ENCODE data around the gene GGA2. TPM values are rescaled to one million over a fixed set of nuclear protein-coding genes. Genes with fewer than 3 reads are reported as not detected.
A peak's percentile ranks its signal among the peaks of the same experiment; 100 is the strongest.

GGA2 gene
- total RNA-seq, 1 experiment from 2014 or later = 92.7 TPM

DNA sequence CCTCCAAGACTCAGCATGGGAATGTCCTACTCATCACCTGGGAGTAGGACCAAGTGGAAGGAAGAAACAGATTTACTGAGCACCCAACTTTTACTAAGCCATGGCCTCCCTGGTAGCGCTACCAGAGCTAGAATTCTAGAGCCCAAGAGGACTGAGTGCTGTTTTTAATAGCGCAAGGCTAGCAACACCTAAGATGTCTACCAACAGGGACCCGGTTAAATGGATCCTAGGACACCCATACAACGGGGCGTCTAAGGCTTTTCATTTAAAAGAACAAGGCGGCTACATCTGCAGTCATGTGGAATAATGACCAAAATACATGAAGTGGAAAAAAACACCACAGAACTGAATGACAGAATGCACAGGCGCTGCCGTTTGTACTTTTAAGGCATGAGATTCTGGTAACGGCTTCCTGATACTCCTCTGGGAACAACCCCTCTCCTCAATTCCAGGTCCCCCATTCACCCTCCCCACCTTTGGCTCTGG is 5.1 kb downstream of the GGA2 start:
- Histone ChIP-seq H3K4me1 (peaks cover 17% of the 10 kb centered on the region), H3K9me3 (no peaks in the 10 kb centered on the region), H3K27me3 (replicated peaks; ENCODE audit: control insufficient read depth, insufficient read depth, low read length) (no peaks in the 10 kb centered on the region), H3K4me3 (ENCODE audit: low read depth, low read length) (no peak overlapping the region), H3K36me3 (ENCODE audit: control insufficient read depth, insufficient read depth, low read length) (peaks cover 1% of the 10 kb centered on the region)
- Mint-ChIP-seq H3K4me3 (ENCODE audit: unreplicated experiment) (no peak overlapping the region), H3K9me3 (ENCODE audit: unreplicated experiment) (peaks cover 6% of the 10 kb centered on the region), H3K27ac (ENCODE audit: unreplicated experiment) (no peak overlapping the region), H3K36me3 (ENCODE audit: insufficient read depth, unreplicated experiment) (peaks cover 49% of the 10 kb centered on the region), H3K4me1 (ENCODE audit: low read depth, unreplicated experiment) (peaks cover 26% of the 10 kb centered on the region), H3K27me3 (ENCODE audit: insufficient read depth, unreplicated experiment) (no peaks in the 10 kb centered on the region)
- ChIA-PET POLR2A (interaction anchor here (1.1 kb wide), 1 partner anchor 8 kb away, joined by 13 read pairs; no protein-coding TSS in a partner anchor), CTCF (interaction anchor here (1.2 kb wide), 1 partner anchor 70 kb away, joined by 3 read pairs; no protein-coding TSS in a partner anchor)
- TF ChIP-seq, protein P1, sequence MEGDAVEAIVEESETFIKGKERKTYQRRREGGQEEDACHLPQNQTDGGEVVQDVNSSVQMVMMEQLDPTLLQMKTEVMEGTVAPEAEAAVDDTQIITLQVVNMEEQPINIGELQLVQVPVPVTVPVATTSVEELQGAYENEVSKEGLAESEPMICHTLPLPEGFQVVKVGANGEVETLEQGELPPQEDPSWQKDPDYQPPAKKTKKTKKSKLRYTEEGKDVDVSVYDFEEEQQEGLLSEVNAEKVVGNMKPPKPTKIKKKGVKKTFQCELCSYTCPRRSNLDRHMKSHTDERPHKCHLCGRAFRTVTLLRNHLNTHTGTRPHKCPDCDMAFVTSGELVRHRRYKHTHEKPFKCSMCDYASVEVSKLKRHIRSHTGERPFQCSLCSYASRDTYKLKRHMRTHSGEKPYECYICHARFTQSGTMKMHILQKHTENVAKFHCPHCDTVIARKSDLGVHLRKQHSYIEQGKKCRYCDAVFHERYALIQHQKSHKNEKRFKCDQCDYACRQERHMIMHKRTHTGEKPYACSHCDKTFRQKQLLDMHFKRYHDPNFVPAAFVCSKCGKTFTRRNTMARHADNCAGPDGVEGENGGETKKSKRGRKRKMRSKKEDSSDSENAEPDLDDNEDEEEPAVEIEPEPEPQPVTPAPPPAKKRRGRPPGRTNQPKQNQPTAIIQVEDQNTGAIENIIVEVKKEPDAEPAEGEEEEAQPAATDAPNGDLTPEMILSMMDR (IDR thresholded peaks at IDR 0.05; ENCODE audit: insufficient read depth in 1 of 2, low read depth in 1 of 2, low read length in 1 of 2, severe bottlenecking in 1 of 2, unreplicated experiment in 1 of 2) = no peak
- intact Hi-C loops (cut with micrococcal nuclease; ENCODE audit: unreplicated experiment) = no loop called here
- no TSS peak for BruUV-seq (replicated peaks)
- no peak for DNase-seq

- H3K4me3 ChIP-seq (ENCODE audit: low read depth, low read length) = no peak overlapping the region
- H3K36me3 Mint-ChIP-seq (ENCODE audit: insufficient read depth, unreplicated experiment) = peaks cover 47% of the 10 kb centered on the region
- no peak overlapping the region for H3K27ac Mint-ChIP-seq (ENCODE audit: unreplicated experiment)
- peaks cover 17% of the 10 kb centered on the region for H3K4me1 ChIP-seq
- TF ChIP-seq, protein P1 (IDR thresholded peaks at IDR 0.05; ENCODE audit: insufficient read depth in 1 of 2, low read depth in 1 of 2, low read length in 1 of 2, severe bottlenecking in 1 of 2, unreplicated experiment in 1 of 2) = peak; percentile 6 to 16
- H3K4me1 Mint-ChIP-seq (ENCODE audit: low read depth, unreplicated experiment) = peaks cover 26% of the 10 kb centered on the region
- no peaks in the 10 kb centered on the region for H3K9me3 ChIP-seq
- BruUV-seq (replicated peaks) = no TSS peak
- intact Hi-C loops (cut with micrococcal nuclease; ENCODE audit: unreplicated experiment) = loop anchor here (5.0 kb wide), 1 partner anchor 53 kb away; the partner anchor contains the start of genes EARS2 and UBFD1
- DNase-seq = peak; percentile 68 to 72
- H3K4me3 Mint-ChIP-seq (ENCODE audit: unreplicated experiment) = no peak overlapping the region
- H3K27me3 ChIP-seq (replicated peaks; ENCODE audit: control insufficient read depth, insufficient read depth, low read length) = no peaks in the 10 kb centered on the region
- peaks cover 6% of the 10 kb centered on the region for H3K9me3 Mint-ChIP-seq (ENCODE audit: unreplicated experiment)
- peaks cover 1% of the 10 kb centered on the region for H3K36me3 ChIP-seq (ENCODE audit: control insufficient read depth, insufficient read depth, low read length)
- CTCF ChIA-PET = no interaction called here
- H3K27me3 Mint-ChIP-seq (ENCODE audit: insufficient read depth, unreplicated experiment) = no peaks in the 10 kb centered on the region
- POLR2A ChIA-PET = interaction anchor here (0.6 to 1.0 kb wide), 2 partner anchors 53 kb away, joined by 3 to 8 read pairs; partner anchors contain the start of genes EARS2 and UBFD1
Observed at GRCh38 chr16:23504453-23505179, 5.7 kb downstream of the GGA2 start.

- no TSS peak for BruUV-seq (replicated peaks)
- H3K27me3 Mint-ChIP-seq (ENCODE audit: insufficient read depth, unreplicated experiment) = no peaks in the 10 kb centered on the region
- no peaks in the 10 kb centered on the region for H3K9me3 ChIP-seq
- no peak for DNase-seq
- H3K4me3 ChIP-seq (ENCODE audit: low read depth, low read length) = no peak overlapping the region
- intact Hi-C loops (cut with micrococcal nuclease; ENCODE audit: unreplicated experiment) = loop anchor here (5.0 kb wide), 1 partner anchor 53 kb away; the partner anchor contains the start of genes EARS2 and UBFD1
- peaks cover 6% of the 10 kb centered on the region for H3K9me3 Mint-ChIP-seq (ENCODE audit: unreplicated experiment)
- peaks cover 23% of the 10 kb centered on the region for H3K4me1 Mint-ChIP-seq (ENCODE audit: low read depth, unreplicated experiment)
- H3K4me3 Mint-ChIP-seq (ENCODE audit: unreplicated experiment) = no peak overlapping the region
- CTCF ChIA-PET = no interaction called here
- H3K27ac Mint-ChIP-seq (ENCODE audit: unreplicated experiment) = no peak overlapping the region
- TF ChIP-seq, protein P1 (IDR thresholded peaks at IDR 0.05; ENCODE audit: insufficient read depth in 1 of 2, low read depth in 1 of 2, low read length in 1 of 2, severe bottlenecking in 1 of 2, unreplicated experiment in 1 of 2) = no peak
- H3K36me3 Mint-ChIP-seq (ENCODE audit: insufficient read depth, unreplicated experiment) = peaks cover 42% of the 10 kb centered on the region
- H3K4me1 ChIP-seq = peaks cover 17% of the 10 kb centered on the region
- H3K27me3 ChIP-seq (replicated peaks; ENCODE audit: control insufficient read depth, insufficient read depth, low read length) = no peaks in the 10 kb centered on the region
- H3K36me3 ChIP-seq (ENCODE audit: control insufficient read depth, insufficient read depth, low read length) = peaks cover 1% of the 10 kb centered on the region
- POLR2A ChIA-PET = interaction anchor here (0.6 to 1.0 kb wide), 2 partner anchors 52 to 53 kb away, joined by 3 to 8 read pairs; partner anchors contain the start of genes EARS2 and UBFD1
Observed at GRCh38 chr16:23504076-23504452, 6.2 kb downstream of the GGA2 start.
